Measurements from ENCODE around the gene SLC26A9.

The SLC26A9 gene

DNA sequence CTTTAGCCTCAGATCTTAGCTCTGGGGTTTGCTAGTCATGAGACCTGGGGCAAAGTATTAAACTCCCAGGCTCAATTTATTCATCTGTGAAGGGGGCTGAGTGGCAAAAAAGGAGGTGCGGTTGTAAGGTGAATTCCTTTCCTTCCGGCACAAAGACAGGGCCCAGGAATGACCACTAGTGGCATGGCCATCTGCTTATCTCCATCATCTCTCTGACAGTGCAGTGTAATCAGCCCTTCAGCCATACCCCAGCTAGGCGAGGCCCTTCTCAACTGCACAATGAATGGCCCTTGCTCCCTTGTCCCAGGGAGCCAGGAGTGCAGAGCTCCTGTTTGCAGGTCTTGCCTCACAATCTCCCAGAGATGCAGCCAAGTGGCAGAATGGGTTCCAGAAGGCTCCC lies 5.6 kb upstream of the SLC26A9 start:
- DNase-seq (ENCODE audit: low read depth, low spot score): no peak

GRCh38 chr1:205948039-205948438 lies 4.8 kb upstream of the SLC26A9 start:
- DNase-seq (ENCODE audit: low read depth, low spot score): no peak

GRCh38 chr1:205947024-205947423 lies 3.8 kb upstream of the SLC26A9 start:
- no peak for DNase-seq (ENCODE audit: low read depth, low spot score)

GRCh38 chr1:205945069-205945468 lies 1.8 kb upstream of the SLC26A9 start:
- no peak for DNase-seq (ENCODE audit: low read depth, low spot score)

DNA sequence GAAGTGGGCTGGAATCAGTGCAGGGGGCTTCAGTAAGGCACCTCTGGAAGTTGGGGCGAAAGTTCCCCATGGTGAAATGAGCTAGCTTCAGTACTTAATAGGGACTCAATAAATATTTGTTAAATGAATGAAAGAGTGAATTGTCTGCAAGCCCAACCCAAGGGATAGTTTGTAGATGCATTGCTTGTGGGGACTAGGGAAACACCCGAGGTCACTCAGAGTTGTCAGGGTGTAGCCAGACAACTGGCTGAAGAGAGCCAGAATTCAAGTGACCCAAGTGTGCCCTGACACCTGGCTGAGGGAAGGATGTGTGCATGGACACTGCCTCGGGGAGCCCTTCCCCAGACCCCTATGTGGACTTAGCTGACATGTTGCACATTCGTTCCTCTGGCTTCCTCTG lies 1.3 kb upstream of the SLC26A9 start:
- no peak for DNase-seq (ENCODE audit: low read depth, low spot score)

- no peak for DNase-seq (ENCODE audit: low read depth, low spot score)
These were observed 561 bp downstream of the SLC26A9 start for GRCh38 chr1:205942631-205943159.

GRCh38 chr1:205940710-205941109 lies 2.5 kb downstream of the SLC26A9 start:
- DNase-seq (ENCODE audit: low read depth, low spot score): no peak

GRCh38 chr1:205939690-205940330 lies 3.4 kb downstream of the SLC26A9 start:
- DNase-seq (ENCODE audit: low read depth, low spot score): no peak

DNA sequence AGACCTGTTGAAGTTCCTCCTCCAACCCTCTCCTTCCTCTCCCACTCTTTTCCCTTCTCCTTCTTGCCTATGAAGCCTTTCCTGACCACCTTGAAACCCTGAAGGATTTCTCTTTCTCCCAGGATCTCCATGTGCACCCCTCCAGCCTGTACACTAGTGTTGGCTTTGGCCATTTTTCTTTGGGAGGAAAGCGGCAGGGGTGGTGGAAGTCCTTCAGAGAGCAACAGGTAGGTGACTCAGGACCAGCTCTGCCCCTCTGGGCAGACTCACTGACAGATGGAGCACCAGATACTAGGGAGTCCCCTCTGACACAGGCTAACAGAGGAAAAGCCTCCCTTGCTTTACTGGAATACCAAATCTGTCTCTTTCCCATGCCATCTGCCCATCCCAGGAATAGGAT lies 4.6 kb downstream of the SLC26A9 start:
- DNase-seq (ENCODE audit: low read depth, low spot score): no peak

DNA sequence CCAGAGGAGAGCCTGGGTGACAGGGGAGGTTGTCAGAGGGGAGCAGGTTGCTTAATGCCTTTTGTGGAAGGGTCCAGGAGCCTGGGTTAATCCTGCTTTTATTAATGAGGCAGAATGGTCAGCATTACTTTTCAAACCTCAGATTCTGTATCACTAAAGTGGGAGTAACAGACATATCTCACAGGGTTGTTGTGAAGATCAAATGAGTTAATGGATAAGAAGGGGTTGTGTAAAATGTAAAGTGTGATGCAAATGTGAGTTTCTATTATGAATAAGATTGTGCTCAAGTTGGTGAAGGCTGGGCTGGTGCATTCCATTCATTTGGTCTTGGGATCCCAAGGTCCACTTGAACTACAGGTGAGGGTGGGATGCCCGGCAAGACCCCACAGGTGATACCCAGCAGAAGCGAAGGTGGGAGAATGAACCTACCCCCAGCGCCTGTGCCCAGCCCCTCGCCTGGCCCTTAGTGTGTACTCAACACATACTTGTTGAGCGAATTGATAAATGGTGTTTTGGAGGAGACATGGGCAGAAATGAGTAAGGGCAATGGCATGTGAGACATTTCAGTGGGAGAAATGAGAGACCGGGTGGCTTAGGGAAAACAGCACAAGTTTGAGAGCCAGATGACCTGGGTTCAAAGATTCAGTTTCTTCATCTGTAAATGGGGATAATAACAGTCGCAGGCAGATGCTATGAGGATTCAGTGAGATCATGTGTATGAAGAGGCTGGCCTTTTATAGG lies 6.2 kb downstream of the SLC26A9 start:
- no peak for DNase-seq (ENCODE audit: low read depth, low spot score)

DNA sequence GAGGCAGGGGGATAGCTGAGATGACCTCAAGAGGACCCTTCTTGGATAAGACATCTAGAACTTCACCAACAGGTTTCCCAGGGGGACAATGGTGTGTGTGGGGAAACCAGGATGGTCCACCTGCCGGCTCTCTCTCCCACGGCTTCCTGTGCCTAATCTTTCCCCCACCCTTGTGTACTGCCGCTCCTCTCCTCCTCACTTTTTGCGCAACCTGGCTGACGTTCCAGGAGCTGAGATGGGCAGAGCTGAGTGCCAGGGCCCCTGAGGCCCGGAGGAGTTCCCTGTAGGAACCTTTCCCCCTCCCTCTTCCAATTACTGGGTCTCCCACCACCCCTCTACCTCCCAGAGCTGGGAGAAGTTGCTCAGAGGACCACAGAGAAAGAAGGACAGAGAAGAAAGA lies 6.9 kb downstream of the SLC26A9 start:
- DNase-seq (ENCODE audit: low read depth, low spot score): no peak

- no peak for DNase-seq (ENCODE audit: low read depth, low spot score)
These were observed 7.4 kb downstream of the SLC26A9 start for GRCh38 chr1:205935869-205936268.

DNA sequence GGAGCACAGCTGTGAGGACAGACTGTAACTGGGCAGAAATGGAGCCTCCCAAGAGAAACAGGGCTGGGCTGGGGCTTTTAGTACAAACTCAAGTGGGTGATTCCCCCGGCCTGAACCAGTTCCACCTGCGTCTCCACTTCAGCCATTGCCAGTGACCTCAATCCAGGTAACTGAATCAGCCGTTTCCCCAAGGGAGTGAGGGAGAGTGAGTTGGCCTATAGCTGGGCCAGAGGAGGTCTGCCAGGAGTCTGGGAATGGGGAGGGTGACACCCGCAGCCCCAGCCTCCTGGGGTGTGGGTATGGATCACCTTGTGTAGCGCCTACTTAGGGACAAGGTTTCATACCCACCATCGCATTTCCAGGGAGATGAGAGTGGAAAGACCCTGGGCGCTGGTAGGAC lies 8.5 kb downstream of the SLC26A9 start:
- no peak for DNase-seq (ENCODE audit: low read depth, low spot score)

DNA sequence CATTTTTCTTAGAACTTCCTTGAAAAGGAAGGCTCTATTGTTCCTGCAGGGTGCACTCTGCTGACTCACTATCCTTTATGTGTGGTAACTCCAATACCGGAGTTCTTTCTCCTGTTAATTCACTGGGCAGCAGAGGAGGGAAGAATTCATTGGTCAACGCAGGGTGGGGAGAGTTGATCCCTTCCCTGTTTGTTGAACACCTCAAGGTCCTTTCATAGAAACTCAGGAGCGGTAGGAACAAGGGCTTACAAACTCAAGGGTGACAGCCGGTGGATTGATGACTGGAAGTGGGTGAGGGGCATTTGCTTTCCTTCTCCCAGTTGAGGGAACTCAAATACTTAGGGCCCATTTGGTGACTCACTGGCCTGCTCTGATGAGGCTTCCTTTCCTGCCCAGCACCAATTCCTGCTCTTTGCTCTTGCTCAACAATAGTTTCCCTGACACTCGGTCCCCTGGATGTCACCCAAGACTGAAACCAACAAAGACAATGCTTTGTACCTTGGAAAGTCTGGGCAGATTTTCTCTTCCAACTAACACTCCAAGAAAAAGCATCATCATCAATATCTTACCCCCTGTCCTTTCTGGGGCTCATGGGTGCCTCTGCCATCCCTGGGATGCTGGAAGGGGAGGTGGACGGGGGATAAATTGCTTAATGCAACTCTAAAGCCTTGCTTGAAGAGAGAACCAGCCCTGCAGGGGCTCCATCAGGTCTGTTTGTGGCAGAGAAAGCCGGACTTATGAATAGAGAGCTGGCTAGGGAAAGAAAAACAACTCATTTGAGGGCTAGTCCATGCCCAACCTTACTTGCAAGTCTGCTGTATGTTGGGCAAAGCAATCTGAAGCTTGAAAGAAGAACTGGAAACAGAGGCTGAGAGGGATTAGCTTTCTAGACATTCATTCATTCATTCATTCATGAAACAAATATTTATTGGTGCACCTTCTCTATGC lies 9.3 kb downstream of the SLC26A9 start:
- DNase-seq (ENCODE audit: low read depth, low spot score): no peak

DNA sequence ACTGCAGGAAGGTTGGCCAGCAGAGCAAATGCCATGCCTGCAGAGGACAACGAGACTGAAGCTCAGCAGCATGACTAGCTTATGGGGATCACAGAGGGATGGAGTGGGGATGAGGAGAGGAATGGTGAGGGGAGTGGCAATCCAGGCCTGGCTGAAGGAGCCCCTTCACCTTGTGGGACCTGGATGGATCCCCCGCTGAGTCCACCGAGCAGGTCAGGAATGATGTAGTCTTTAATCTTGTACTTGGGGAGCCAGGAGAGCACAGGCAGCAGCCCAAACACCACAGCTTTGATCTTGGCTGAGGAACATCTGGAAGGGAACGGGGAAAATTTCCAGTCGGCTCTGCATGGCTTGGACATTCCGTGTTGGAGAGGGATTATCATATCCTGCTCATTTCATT lies 10.5 kb downstream of the SLC26A9 start:
- DNase-seq (ENCODE audit: low read depth, low spot score): no peak

GRCh38 chr1:205930799-205931281 lies 12.4 kb downstream of the SLC26A9 start:
- DNase-seq (ENCODE audit: low read depth, low spot score): no peak

GRCh38 chr1:205930195-205930577 lies 13.1 kb downstream of the SLC26A9 start:
- DNase-seq (ENCODE audit: low read depth, low spot score): no peak

DNA sequence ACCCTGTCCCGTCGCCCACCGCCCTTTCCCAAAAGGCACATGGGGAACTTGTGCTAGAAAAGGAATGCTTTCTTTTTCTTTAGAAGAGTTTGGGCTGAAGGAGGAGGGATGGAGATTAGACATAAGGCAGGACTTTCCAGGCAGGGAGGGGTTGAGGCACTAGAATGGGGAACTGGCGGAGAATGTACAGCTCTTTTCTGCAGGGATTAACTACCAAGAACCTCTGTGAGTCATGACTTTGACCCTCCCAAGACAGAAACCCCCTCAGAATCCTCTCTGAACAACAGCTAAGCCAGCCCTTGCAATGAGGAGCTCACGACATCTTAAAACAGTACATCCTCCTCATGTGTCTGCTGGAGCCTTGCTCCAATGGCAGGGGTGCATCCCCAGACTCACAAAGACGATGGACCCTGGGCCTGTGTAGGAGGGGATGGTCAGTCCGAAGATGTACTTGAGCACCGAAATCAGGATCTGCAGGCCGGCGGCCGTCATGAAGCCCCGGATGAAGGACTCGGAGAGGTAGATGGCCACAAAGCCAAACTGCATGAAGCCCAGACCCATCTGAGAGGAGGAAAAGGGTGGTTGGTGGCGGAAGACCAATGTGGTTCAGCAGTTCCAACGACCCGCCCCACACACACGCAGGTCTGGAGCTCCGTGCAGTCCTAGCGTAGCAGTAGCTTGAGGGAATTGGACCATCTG lies 13.6 kb downstream of the SLC26A9 start:
- DNase-seq (ENCODE audit: low read depth, low spot score): no peak

DNA sequence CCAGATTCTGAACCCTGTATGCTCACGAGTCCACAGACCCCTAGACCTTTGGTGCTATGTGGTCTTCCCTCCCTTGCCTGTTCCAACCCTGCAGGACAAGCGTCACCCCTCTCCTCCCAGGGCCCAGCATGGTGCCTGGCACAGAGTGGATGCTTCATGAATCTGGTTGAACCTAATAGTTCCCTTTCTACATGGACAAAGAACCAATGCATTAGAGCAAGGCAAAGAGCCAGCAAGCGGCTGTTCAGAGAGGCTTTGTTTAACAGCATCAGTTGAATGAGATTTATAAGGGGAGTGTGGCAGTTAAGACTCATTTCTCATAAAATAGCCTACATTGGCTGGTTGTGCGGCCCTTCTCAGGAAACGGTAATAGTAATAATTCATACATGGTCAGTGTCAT lies 14.9 kb downstream of the SLC26A9 start:
- no peak for DNase-seq (ENCODE audit: low read depth, low spot score)

- no peak for DNase-seq (ENCODE audit: low read depth, low spot score)
These were observed 15.6 kb downstream of the SLC26A9 start for GRCh38 chr1:205927676-205928075.

DNA sequence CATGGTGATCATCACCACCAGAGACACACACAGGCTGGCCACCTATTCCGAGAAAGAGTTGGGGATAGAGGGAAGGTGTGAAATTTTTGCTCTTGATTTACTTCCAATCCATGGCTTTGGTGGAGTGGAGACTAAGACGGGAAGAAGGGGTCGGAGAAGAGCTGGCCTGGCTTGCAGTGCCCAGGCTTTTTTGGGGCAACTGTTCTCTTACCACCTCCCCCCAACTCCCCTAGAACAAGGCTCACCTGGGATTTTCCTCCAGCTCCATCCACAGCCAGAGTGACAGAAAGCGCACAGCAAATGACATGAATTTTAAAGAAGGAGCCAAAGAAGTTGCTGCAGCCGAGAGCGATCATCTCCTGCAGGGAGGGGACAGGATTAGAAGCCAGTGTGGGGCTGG lies 16.0 kb downstream of the SLC26A9 start:
- DNase-seq (ENCODE audit: low read depth, low spot score): no peak
